Neural progenitor cell (in vitro differentiated cells): ENCODE data around the gene MACROD2. TPM values are rescaled to one million over a fixed set of nuclear protein-coding genes. Genes with fewer than 3 reads are reported as not detected.

ENCODE experiments used
- DNase-seq: peaks from one replicate; pipeline ENCODE4 v3.0.0-alpha.2; 2016; ENCODE audit warnings: low spot score
- H2AFZ ChIP-seq: fragments of 200-600 bp; sonication (generic); replicated peaks from 2 replicates; pipeline ENCODE4 v1.6.1; 2016; ENCODE audit warnings: antibody characterized with exemption
- H3F3A ChIP-seq: fragments of 200-600 bp; sonication (generic); 2 replicates; pipeline ENCODE4 v1.6.1; 2016; ENCODE audit warnings: antibody characterized with exemption, low read depth
- H3K27ac ChIP-seq: fragments of 200-600 bp; sonication (generic); 2 replicates; pipeline ENCODE4 v1.5.1; 2016; ENCODE audit warnings: mild to moderate bottlenecking
- H3K27me3 ChIP-seq: fragments of 200-600 bp; sonication (generic); 2 replicates; pipeline ENCODE4 v1.6.1; 2016; ENCODE audit warnings: mild to moderate bottlenecking, moderate library complexity
- H3K36me3 ChIP-seq: fragments of 200-600 bp; sonication (generic); 2 replicates; pipeline ENCODE4 v1.5.1; 2016
- H3K4me1 ChIP-seq: fragments of 200-600 bp; sonication (generic); 2 replicates; pipeline ENCODE4 v1.6.1; 2016; ENCODE audit warnings: mixed run types
- H3K4me2 ChIP-seq: fragments of 200-600 bp; sonication (generic); 2 replicates; pipeline ENCODE4 v1.6.1; 2016
- H3K4me3 ChIP-seq: fragments of 200-600 bp; sonication (generic); 2 replicates; pipeline ENCODE4 v1.5.1; 2016
- H3K79me2 ChIP-seq: fragments of 200-600 bp; sonication (generic); 2 replicates; pipeline ENCODE4 v1.6.1; 2016; ENCODE audit warnings: low read depth
- H3K9ac ChIP-seq: fragments of 200-600 bp; sonication (generic); 2 replicates; pipeline ENCODE4 v1.6.1; 2016
- H3K9me3 ChIP-seq: fragments of 200-600 bp; sonication (generic); 2 replicates; pipeline ENCODE4 v1.5.1; 2016; ENCODE audit warnings: low read depth
- H4K20me1 ChIP-seq: fragments of 200-600 bp; sonication (generic); 2 replicates; pipeline ENCODE4 v1.6.1; 2016; ENCODE audit warnings: low read depth
- H3K27ac Mint-ChIP-seq: 3 replicates; pipeline ENCODE4 v1.8.0; 2021; ENCODE audit warnings: mixed read lengths
- H3K27me3 Mint-ChIP-seq: 2 replicates; pipeline ENCODE4 v1.8.0; 2022; ENCODE audit warnings: low read depth, mild to moderate bottlenecking, inconsistent platforms, moderate library complexity, mixed read lengths; ENCODE audit not compliant: insufficient read depth
- H3K36me3 Mint-ChIP-seq: 3 replicates; pipeline ENCODE4 v1.8.0; 2021; ENCODE audit warnings: mixed read lengths
- H3K4me1 Mint-ChIP-seq: 3 replicates; pipeline ENCODE4 v1.8.0; 2021; ENCODE audit warnings: mixed read lengths
- H3K4me3 Mint-ChIP-seq: 3 replicates; pipeline ENCODE4 v1.8.0; 2021; ENCODE audit warnings: mild to moderate bottlenecking, moderate library complexity, mixed read lengths
- H3K9me3 Mint-ChIP-seq: 3 replicates; pipeline ENCODE4 v1.8.0; 2020; ENCODE audit warnings: mixed read lengths
- CTCF ChIP-seq: fragments of 200-600 bp; sonication (generic); IDR thresholded peaks from 2 replicates; pipeline ENCODE4 v1.5.1; 2017; ENCODE audit warnings: antibody characterized with exemption, mild to moderate bottlenecking
- EZH2 ChIP-seq: fragments of 200-600 bp; sonication (generic); IDR thresholded peaks from 2 replicates; pipeline ENCODE4 v1.6.1; 2017; ENCODE audit warnings: antibody characterized with exemption, mild to moderate bottlenecking, moderate library complexity
- EZH2phosphoT487 ChIP-seq: fragments of 200-600 bp; sonication (generic); IDR thresholded peaks from 2 replicates; pipeline ENCODE4 v1.6.1; 2017; ENCODE audit warnings: antibody characterized with exemption
- total RNA-seq: library from RNA; depleted of rRNA; stranded (reverse); fragments of >200 nt; gene quantifications from 2 replicates; pipeline ENCODE4 v1.2.3, GENCODE V29; 2015; ENCODE audit warnings: low replicate concordance

Gene MACROD2
- total RNA-seq, 1 donor from 2014 or later: 11.9 TPM

GRCh38 chr20:15227102-15227501 lies 1231.8 kb downstream of the MACROD2 start:
- no peaks in the 10 kb centered on the region for H3K79me2 ChIP-seq
- no peaks in the 10 kb centered on the region for H3K36me3 ChIP-seq
- peaks cover 3% of the 10 kb centered on the region for H3K36me3 Mint-ChIP-seq
- no peak for TF ChIP-seq CTCF
- no peak for TF ChIP-seq EZH2phosphoT487
- TF ChIP-seq EZH2: no peak
- no peaks in the 10 kb centered on the region for H3K27me3 Mint-ChIP-seq
- no peak overlapping the region for H3K4me2 ChIP-seq
- no peak overlapping the region for H3K27ac Mint-ChIP-seq
- H3K9me3 Mint-ChIP-seq: peaks cover 11% of the 10 kb centered on the region
- no peaks in the 10 kb centered on the region for H3F3A ChIP-seq
- no peak overlapping the region for H2AFZ ChIP-seq
- H3K4me3 Mint-ChIP-seq: no peak overlapping the region
- no peak overlapping the region for H3K4me3 ChIP-seq
- no peaks in the 10 kb centered on the region for H3K4me1 ChIP-seq
- H3K27me3 ChIP-seq: no peaks in the 10 kb centered on the region
- peaks cover 17% of the 10 kb centered on the region for H3K4me1 Mint-ChIP-seq
- no peaks in the 10 kb centered on the region for H3K9me3 ChIP-seq
- H4K20me1 ChIP-seq: no peaks in the 10 kb centered on the region
- no peak overlapping the region for H3K9ac ChIP-seq
- DNase-seq: no peak
- H3K27ac ChIP-seq: no peak overlapping the region

GRCh38 chr20:15232243-15232642 lies 1236.9 kb downstream of the MACROD2 start:
- no peaks in the 10 kb centered on the region for H3K79me2 ChIP-seq
- Mint-ChIP-seq H3K36me3 (peaks cover 3% of the 10 kb centered on the region), H3K9me3 (peaks cover 11% of the 10 kb centered on the region), H3K4me1 (peaks cover 2% of the 10 kb centered on the region), H3K27ac (no peak overlapping the region), H3K4me3 (no peak overlapping the region), H3K27me3 (no peaks in the 10 kb centered on the region)
- TF ChIP-seq EZH2phosphoT487 (no peak), CTCF (no peak), EZH2 (no peak)
- H3K4me2 ChIP-seq: no peak overlapping the region
- no peaks in the 10 kb centered on the region for H3F3A ChIP-seq
- H2AFZ ChIP-seq: no peak overlapping the region
- no peak for DNase-seq
- no peaks in the 10 kb centered on the region for H3K4me1 ChIP-seq
- no peaks in the 10 kb centered on the region for H3K27me3 ChIP-seq
- H3K27ac ChIP-seq: no peak overlapping the region
- H3K9ac ChIP-seq: no peak overlapping the region
- no peaks in the 10 kb centered on the region for H3K9me3 ChIP-seq
- H3K36me3 ChIP-seq: no peaks in the 10 kb centered on the region
- no peaks in the 10 kb centered on the region for H4K20me1 ChIP-seq
- H3K4me3 ChIP-seq: no peak overlapping the region

GRCh38 chr20:15235471-15236198 lies 1240.3 kb downstream of the MACROD2 start:
- Mint-ChIP-seq H3K27me3 (peaks cover 8% of the 10 kb centered on the region), H3K4me3 (no peak overlapping the region), H3K36me3 (no peaks in the 10 kb centered on the region), H3K4me1 (peaks cover 2% of the 10 kb centered on the region), H3K27ac (no peak overlapping the region), H3K9me3 (peaks cover 7% of the 10 kb centered on the region)
- DNase-seq: no peak
- no peaks in the 10 kb centered on the region for H3K36me3 ChIP-seq
- no peaks in the 10 kb centered on the region for H3K9me3 ChIP-seq
- no peaks in the 10 kb centered on the region for H3K79me2 ChIP-seq
- no peak overlapping the region for H3K9ac ChIP-seq
- no peaks in the 10 kb centered on the region for H3K27me3 ChIP-seq
- no peak overlapping the region for H3K4me2 ChIP-seq
- no peak for TF ChIP-seq EZH2
- TF ChIP-seq EZH2phosphoT487: no peak
- no peak for TF ChIP-seq CTCF
- no peaks in the 10 kb centered on the region for H4K20me1 ChIP-seq
- no peaks in the 10 kb centered on the region for H3F3A ChIP-seq
- H3K4me1 ChIP-seq: no peaks in the 10 kb centered on the region
- H2AFZ ChIP-seq: peak overlapping the region; percentile 13
- no peak overlapping the region for H3K4me3 ChIP-seq
- no peak overlapping the region for H3K27ac ChIP-seq
